ENCODE data around the gene FHOD3. TPM values are rescaled to one million over a fixed set of nuclear protein-coding genes. Genes with fewer than 3 reads are reported as not detected.

The FHOD3 gene
- total and polyA plus RNA-seq, 7 donors = 5.4 to 98.2 (median 20.2) TPM

- intact Hi-C loops (cut with DNase I) = no loop called here
- DNase-seq (no peak), ATAC-seq (no peak)
- Histone ChIP-seq H3K27me3 (ENCODE audit: insufficient read depth in 3 of 3, low read length in 2 of 3) (no peaks in the 10 kb centered on the region), H3K9me3 (peaks cover 3% of the 10 kb centered on the region), H3K27ac (no peak overlapping the region), H3K4me3 (no peak overlapping the region), H3K36me3 (ENCODE audit: insufficient read depth in 1 of 2, low read depth in 1 of 2) (no peaks in the 10 kb centered on the region), H3K4me1 (peaks cover 12% of the 10 kb centered on the region)
- WGBS, 3 donors = 93 to 97% (median 94%) methylated on average over 2 of the region's 2 CpGs
- TF ChIP-seq CTCF (IDR thresholded peaks at IDR 0.05) = no peak
Measured at GRCh38 chr18:36316246-36316645, 18.7 kb downstream of the FHOD3 start.

GRCh38 chr18:36321658-36322407 lies 24.3 kb downstream of the FHOD3 start:
- Histone ChIP-seq H3K4me3 (no peak overlapping the region), H3K27me3 (ENCODE audit: insufficient read depth in 3 of 3, low read length in 2 of 3) (no peaks in the 10 kb centered on the region), H3K36me3 (ENCODE audit: insufficient read depth in 1 of 2, low read depth in 1 of 2) (no peaks in the 10 kb centered on the region), H3K9me3 (peaks cover 3% of the 10 kb centered on the region), H3K27ac (no peak overlapping the region), H3K4me1 (no peaks in the 10 kb centered on the region)
- DNase-seq (no peak), ATAC-seq (peak; percentile 32 to 69 (median 58))
- 49 to 72% (median 52%) methylated on average over 10 of the region's 10 CpGs for WGBS, 3 donors
- intact Hi-C loops (cut with DNase I) = no loop called here
- TF ChIP-seq CTCF (IDR thresholded peaks at IDR 0.05) = no peak

GRCh38 chr18:36322408-36322728 lies 24.9 kb downstream of the FHOD3 start:
- no peaks in the 10 kb centered on the region for H3K4me1 ChIP-seq
- H3K27me3 ChIP-seq (ENCODE audit: insufficient read depth in 3 of 3, low read length in 2 of 3) = no peaks in the 10 kb centered on the region
- H3K9me3 ChIP-seq = peaks cover 3% of the 10 kb centered on the region
- ATAC-seq (no peak), DNase-seq (no peak)
- no peak for TF ChIP-seq CTCF (IDR thresholded peaks at IDR 0.05)
- no peak overlapping the region for H3K27ac ChIP-seq
- H3K4me3 ChIP-seq = no peak overlapping the region
- no peaks in the 10 kb centered on the region for H3K36me3 ChIP-seq (ENCODE audit: insufficient read depth in 1 of 2, low read depth in 1 of 2)
- intact Hi-C loops (cut with DNase I) = no loop called here
- 92 to 100% (median 100%) methylated on average over 1 of the region's 1 CpG for WGBS, 3 donors

- no peaks in the 10 kb centered on the region for H3K36me3 ChIP-seq (ENCODE audit: insufficient read depth in 1 of 2, low read depth in 1 of 2)
- H3K27ac ChIP-seq = no peak overlapping the region
- no peak for TF ChIP-seq CTCF (IDR thresholded peaks at IDR 0.05)
- H3K27me3 ChIP-seq (ENCODE audit: insufficient read depth in 3 of 3, low read length in 2 of 3) = no peaks in the 10 kb centered on the region
- H3K9me3 ChIP-seq = peaks cover 3% of the 10 kb centered on the region
- ATAC-seq (no peak), DNase-seq (no peak)
- WGBS, 3 donors = 64 to 74% (median 64%) methylated on average over 4 of the region's 4 CpGs
- intact Hi-C loops (cut with DNase I) = no loop called here
- no peaks in the 10 kb centered on the region for H3K4me1 ChIP-seq
- no peak overlapping the region for H3K4me3 ChIP-seq
Measured at GRCh38 chr18:36322734-36323133, 25.2 kb downstream of the FHOD3 start.

GRCh38 chr18:36323421-36323820 lies 25.9 kb downstream of the FHOD3 start:
- TF ChIP-seq CTCF (IDR thresholded peaks at IDR 0.05) = no peak
- Histone ChIP-seq H3K36me3 (ENCODE audit: insufficient read depth in 1 of 2, low read depth in 1 of 2) (no peaks in the 10 kb centered on the region), H3K4me3 (no peak overlapping the region), H3K4me1 (no peaks in the 10 kb centered on the region), H3K27ac (no peak overlapping the region), H3K9me3 (no peaks in the 10 kb centered on the region), H3K27me3 (ENCODE audit: insufficient read depth in 3 of 3, low read length in 2 of 3) (no peaks in the 10 kb centered on the region)
- WGBS, 3 donors = 81 to 85% (median 83%) methylated on average over 1 of the region's 1 CpG
- intact Hi-C loops (cut with DNase I) = no loop called here
- ATAC-seq (no peak), DNase-seq (no peak)
